Muscle layer of colon (tissue), 2 donors: Measurements from ENCODE around the gene TMEM156.
"Not testable (repeated sequence)": the region's sequence is repeated elsewhere in the genome, so short reads cannot be mapped to it uniquely, and the experiment has no call there.

Experiments
- H3K27ac ChIP-seq: one replicate; pipeline ENCODE4 v1.7.0; 2013; ENCODE audit warnings: low read depth, mild to moderate bottlenecking, low read length, moderate library complexity
- H3K27me3 ChIP-seq, 2 donors: one replicate each; pipeline ENCODE4 v1.7.0; 2013; ENCODE audit warnings: low read length in 2 of 2, mild to moderate bottlenecking in 2 of 2; ENCODE audit not compliant: insufficient read depth in 2 of 2, control insufficient read depth in 1 of 2
- H3K36me3 ChIP-seq: one replicate; pipeline ENCODE4 v1.7.0; 2013; ENCODE audit warnings: mild to moderate bottlenecking, low read length; ENCODE audit not compliant: insufficient read depth
- H3K4me1 ChIP-seq: one replicate; pipeline ENCODE4 v1.7.0; 2013; ENCODE audit warnings: mild to moderate bottlenecking, low read length; ENCODE audit not compliant: insufficient read depth
- H3K4me3 ChIP-seq, 2 donors: one replicate each; pipeline ENCODE4 v1.7.0; 2013; ENCODE audit warnings: low read length in 2 of 2, low read depth in 1 of 2, mild to moderate bottlenecking in 1 of 2, moderate library complexity in 1 of 2
- H3K9ac ChIP-seq: one replicate; pipeline ENCODE4 v1.7.0; 2013; ENCODE audit warnings: low read length
- H3K9me3 ChIP-seq: one replicate; pipeline ENCODE4 v1.7.0; 2013; ENCODE audit warnings: mild to moderate bottlenecking, low read length
- donor health status: abdominal sarcoma.
- donor health status: Adenocarcinoma of cecum.

Gene TMEM156

GRCh38 chr4:39024311-39024865 is 7.8 kb downstream of the TMEM156 start:
- no peak overlapping the region for H3K27ac ChIP-seq
- H3K27me3 ChIP-seq, result no peaks in the 10 kb centered on the region
- no peaks in the 10 kb centered on the region for H3K36me3 ChIP-seq
- no peak overlapping the region for H3K4me3 ChIP-seq
- no peaks in the 10 kb centered on the region for H3K4me1 ChIP-seq
- no peak overlapping the region for H3K9ac ChIP-seq
- no peaks in the 10 kb centered on the region for H3K9me3 ChIP-seq

- Histone ChIP-seq H3K9ac (no peak overlapping the region), H3K4me1 (no peaks in the 10 kb centered on the region), H3K9me3 (no peaks in the 10 kb centered on the region), H3K27me3 (no peaks in the 10 kb centered on the region), H3K36me3 (no peaks in the 10 kb centered on the region), H3K4me3 (no peak overlapping the region), H3K27ac (no peak overlapping the region)
These were observed 9.2 kb downstream of the TMEM156 start for GRCh38 chr4:39023059-39023458.

GRCh38 chr4:39022241-39022640 is 10.0 kb downstream of the TMEM156 start:
- H3K4me1 ChIP-seq, result no peaks in the 10 kb centered on the region
- H3K9me3 ChIP-seq, result no peaks in the 10 kb centered on the region
- H3K27me3 ChIP-seq, result no peaks in the 10 kb centered on the region
- no peak overlapping the region for H3K4me3 ChIP-seq
- no peak overlapping the region for H3K27ac ChIP-seq
- no peaks in the 10 kb centered on the region for H3K36me3 ChIP-seq
- no peak overlapping the region for H3K9ac ChIP-seq

- no peak overlapping the region for H3K27ac ChIP-seq
- H3K4me1 ChIP-seq, result no peaks in the 10 kb centered on the region
- no peaks in the 10 kb centered on the region for H3K27me3 ChIP-seq
- no peaks in the 10 kb centered on the region for H3K9me3 ChIP-seq
- H3K9ac ChIP-seq, result no peak overlapping the region
- no peaks in the 10 kb centered on the region for H3K36me3 ChIP-seq
- no peak overlapping the region for H3K4me3 ChIP-seq
These were observed 10.6 kb downstream of the TMEM156 start for GRCh38 chr4:39021631-39022030.

GRCh38 chr4:39020130-39020529 is 12.1 kb downstream of the TMEM156 start:
- H3K4me1 ChIP-seq, result no peaks in the 10 kb centered on the region
- H3K9ac ChIP-seq, result no peak overlapping the region
- H3K27ac ChIP-seq, result no peak overlapping the region
- H3K36me3 ChIP-seq, result no peaks in the 10 kb centered on the region
- H3K4me3 ChIP-seq, result no peak overlapping the region
- no peaks in the 10 kb centered on the region for H3K27me3 ChIP-seq
- no peaks in the 10 kb centered on the region for H3K9me3 ChIP-seq

- Histone ChIP-seq H3K27me3 (no peaks in the 10 kb centered on the region), H3K9ac (no peak overlapping the region), H3K36me3 (no peaks in the 10 kb centered on the region), H3K9me3 (no peaks in the 10 kb centered on the region), H3K4me1 (no peaks in the 10 kb centered on the region), H3K27ac (no peak overlapping the region), H3K4me3 (no peak overlapping the region)
These were observed 18.2 kb downstream of the TMEM156 start for GRCh38 chr4:39014028-39014427.

- no peak overlapping the region for H3K4me3 ChIP-seq
- H3K9me3 ChIP-seq, result no peaks in the 10 kb centered on the region
These were observed 27.5 kb downstream of the TMEM156 start for GRCh38 chr4:39004758-39005157.

GRCh38 chr4:39002058-39002457 is 30.2 kb downstream of the TMEM156 start:
- not testable (repeated sequence) for H3K27ac ChIP-seq, H3K36me3 ChIP-seq, H3K4me3 ChIP-seq, H3K9me3 ChIP-seq, H3K27me3 ChIP-seq, H3K4me1 ChIP-seq, H3K9ac ChIP-seq

More at GRCh38 chr4:39004758-39005157, 27.5 kb downstream of the TMEM156 start:
- Histone ChIP-seq H3K4me1 (no peaks in the 10 kb centered on the region), H3K36me3 (no peaks in the 10 kb centered on the region), H3K27ac (no peak overlapping the region), H3K27me3 (no peaks in the 10 kb centered on the region), H3K9ac (no peak overlapping the region)

- H3K4me1 ChIP-seq, result no peaks in the 10 kb centered on the region
- no peak overlapping the region for H3K9ac ChIP-seq
These were observed 36.6 kb downstream of the TMEM156 start for GRCh38 chr4:38995660-38996005.

GRCh38 chr4:38994135-38994534 is 38.1 kb downstream of the TMEM156 start:
- no peak overlapping the region for H3K4me3 ChIP-seq
- H3K36me3 ChIP-seq, result no peaks in the 10 kb centered on the region
- H3K27ac ChIP-seq, result no peak overlapping the region
- H3K9ac ChIP-seq, result no peak overlapping the region
- H3K4me1 ChIP-seq, result no peaks in the 10 kb centered on the region
- H3K27me3 ChIP-seq, result no peaks in the 10 kb centered on the region
- H3K9me3 ChIP-seq, result no peaks in the 10 kb centered on the region

More at GRCh38 chr4:38995660-38996005, 36.6 kb downstream of the TMEM156 start:
- H3K36me3 ChIP-seq, result no peaks in the 10 kb centered on the region
- H3K27ac ChIP-seq, result no peak overlapping the region
- no peak overlapping the region for H3K4me3 ChIP-seq
- H3K9me3 ChIP-seq, result no peaks in the 10 kb centered on the region
- no peaks in the 10 kb centered on the region for H3K27me3 ChIP-seq

GRCh38 chr4:38993683-38994082 is 38.5 kb downstream of the TMEM156 start:
- Histone ChIP-seq H3K4me3 (no peak overlapping the region), H3K9ac (no peak overlapping the region), H3K9me3 (no peaks in the 10 kb centered on the region), H3K27me3 (no peaks in the 10 kb centered on the region), H3K36me3 (no peaks in the 10 kb centered on the region), H3K27ac (no peak overlapping the region), H3K4me1 (no peaks in the 10 kb centered on the region)

GRCh38 chr4:38990241-38990640 is 42.0 kb downstream of the TMEM156 start:
- no peaks in the 10 kb centered on the region for H3K9me3 ChIP-seq
- H3K27me3 ChIP-seq, result no peaks in the 10 kb centered on the region
- H3K4me1 ChIP-seq, result no peaks in the 10 kb centered on the region
- H3K4me3 ChIP-seq, result no peak overlapping the region
- no peaks in the 10 kb centered on the region for H3K36me3 ChIP-seq
- H3K9ac ChIP-seq, result no peak overlapping the region
- H3K27ac ChIP-seq, result no peak overlapping the region
